CD4-positive, alpha-beta T cell (primary cell): ENCODE data around the gene CDSN. TPM values are rescaled to one million over a fixed set of nuclear protein-coding genes. Genes with fewer than 3 reads are reported as not detected.

ENCODE experiments used
- ATAC-seq: fragments of 200-7000 bp; cut with Tn5 transposase; one replicate; pipeline ENCODE4 v1.10.0; 2022; ENCODE audit warnings: mild to moderate bottlenecking; ENCODE audit not compliant: poor library complexity
- CTCF ChIA-PET: fragments of 350-600 bp; sonication (Branson Sonifier 250); formaldehyde crosslinking; loops from one replicate; lab custom pipeline; 2021; ENCODE audit warnings: antibody characterized with exemption, inconsistent platforms; lab: Charles Lee
- POLR2A ChIA-PET: fragments of 350-600 bp; sonication (Branson Sonifier 250); formaldehyde crosslinking; loops from one replicate; lab custom pipeline; 2021; ENCODE audit warnings: antibody characterized with exemption, inconsistent platforms; lab: Charles Lee
- DNase-seq, 14 experiments: peaks; one replicate each; pipeline ENCODE4 v3.0.0-alpha.2; 2013 to 2020; ENCODE audit warnings: mixed read lengths in 2 of 14
- H3K27ac ChIP-seq, 2 donors: one replicate each; pipeline versions ENCODE4 v1.5.1 to v1.7.0; 2013; ENCODE audit warnings: low read length in 2 of 2, low read depth in 1 of 2, mild to moderate bottlenecking in 1 of 2
- H3K27me3 ChIP-seq, 2 experiments: 1 replicate in 1 of 2; 2 replicates in 1 of 2; pipeline versions ENCODE4 v1.6.1 to v1.7.0; 2013; ENCODE audit warnings: low read length in 2 of 2, control low read depth in 1 of 2, mild to moderate bottlenecking in 1 of 2, moderate library complexity in 1 of 2; ENCODE audit not compliant: insufficient read depth in 2 of 2, control insufficient read depth in 1 of 2
- H3K36me3 ChIP-seq: one replicate; pipeline ENCODE4 v1.6.1; 2013; ENCODE audit warnings: low read length, control low read depth; ENCODE audit not compliant: insufficient read depth
- H3K4me1 ChIP-seq: one replicate; pipeline ENCODE4 v1.6.1; 2013; ENCODE audit warnings: low read length, control low read depth; ENCODE audit not compliant: insufficient read depth
- H3K4me3 ChIP-seq: one replicate; pipeline ENCODE4 v1.5.1; 2013; ENCODE audit warnings: mild to moderate bottlenecking, low read length, moderate library complexity
- H3K9me3 ChIP-seq, 2 experiments: 1 replicate in 1 of 2; 2 replicates in 1 of 2; pipeline versions ENCODE4 v1.6.1 to v1.7.0; 2013; ENCODE audit warnings: low read length in 2 of 2, mild to moderate bottlenecking in 2 of 2, control low read depth in 1 of 2, moderate library complexity in 1 of 2; ENCODE audit not compliant: control insufficient read depth in 1 of 2, insufficient read depth in 1 of 2
- H3K27ac Mint-ChIP-seq: one replicate; pipeline ENCODE4 v1.8.0; 2020; ENCODE audit warnings: mixed read lengths
- H3K27me3 Mint-ChIP-seq: one replicate; pipeline ENCODE4 v1.8.0; 2021; ENCODE audit warnings: mixed read lengths
- H3K36me3 Mint-ChIP-seq: one replicate; pipeline ENCODE4 v1.8.0; 2021; ENCODE audit warnings: low read depth, mixed read lengths
- H3K4me1 Mint-ChIP-seq: one replicate; pipeline ENCODE4 v1.8.0; 2021; ENCODE audit warnings: low read depth, mixed read lengths
- H3K4me3 Mint-ChIP-seq: one replicate; pipeline ENCODE4 v1.8.0; 2020; ENCODE audit warnings: mild to moderate bottlenecking, mixed read lengths
- H3K9me3 Mint-ChIP-seq: one replicate; pipeline ENCODE4 v1.8.0; 2020; ENCODE audit warnings: mixed read lengths
- intact Hi-C, 2 experiments: fragments of 100-400 bp; cut with DNase I in 1 of 2; cut with micrococcal nuclease in 1 of 2; formaldehyde crosslinking; loops; one replicate each; pipeline versions ENCODE4 v1.15.1 to v1.9.0; 2023 to 2025; cut with DNase I, micrococcal nuclease
- total RNA-seq, 174 experiments: library from RNA in 2 of 174; stranded (reverse) in 2 of 174; gene quantifications; one replicate each; pipeline ENCODE4 v1.2.3 and lab custom pipeline; 2021 to 2026
- TF ChIP-seq, protein P1 (sequence below): fragments of 200-600 bp; IDR thresholded peaks from one replicate; pipeline ENCODE4 v1.8.0; 2022; ENCODE audit warnings: antibody characterized with exemption, mild to moderate bottlenecking

The CDSN gene
- total RNA-seq, 2 experiments from 2014 or later = not detected

DNA sequence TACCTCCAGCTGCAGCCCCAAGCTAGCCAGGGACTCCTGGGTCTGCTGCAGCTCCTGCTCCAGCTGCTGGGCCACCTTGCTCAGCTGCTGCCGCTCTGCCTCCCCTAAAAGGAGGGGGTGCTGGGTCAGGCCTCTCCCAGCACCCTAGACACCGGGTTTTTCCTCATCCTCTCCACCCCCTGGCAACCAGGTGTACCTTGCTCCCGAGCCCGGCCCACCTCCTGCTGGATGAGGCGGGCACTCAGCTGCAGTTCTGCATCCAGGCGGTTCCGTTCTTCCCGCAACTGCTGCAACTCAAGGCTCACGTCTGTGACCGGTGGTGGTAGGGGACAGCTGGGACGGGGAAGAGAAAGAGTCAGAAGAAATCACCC is 24.7 kb upstream of the CDSN start:
- DNase-seq = no peak
- POLR2A ChIA-PET = no interaction called here
- TF ChIP-seq, protein P1, sequence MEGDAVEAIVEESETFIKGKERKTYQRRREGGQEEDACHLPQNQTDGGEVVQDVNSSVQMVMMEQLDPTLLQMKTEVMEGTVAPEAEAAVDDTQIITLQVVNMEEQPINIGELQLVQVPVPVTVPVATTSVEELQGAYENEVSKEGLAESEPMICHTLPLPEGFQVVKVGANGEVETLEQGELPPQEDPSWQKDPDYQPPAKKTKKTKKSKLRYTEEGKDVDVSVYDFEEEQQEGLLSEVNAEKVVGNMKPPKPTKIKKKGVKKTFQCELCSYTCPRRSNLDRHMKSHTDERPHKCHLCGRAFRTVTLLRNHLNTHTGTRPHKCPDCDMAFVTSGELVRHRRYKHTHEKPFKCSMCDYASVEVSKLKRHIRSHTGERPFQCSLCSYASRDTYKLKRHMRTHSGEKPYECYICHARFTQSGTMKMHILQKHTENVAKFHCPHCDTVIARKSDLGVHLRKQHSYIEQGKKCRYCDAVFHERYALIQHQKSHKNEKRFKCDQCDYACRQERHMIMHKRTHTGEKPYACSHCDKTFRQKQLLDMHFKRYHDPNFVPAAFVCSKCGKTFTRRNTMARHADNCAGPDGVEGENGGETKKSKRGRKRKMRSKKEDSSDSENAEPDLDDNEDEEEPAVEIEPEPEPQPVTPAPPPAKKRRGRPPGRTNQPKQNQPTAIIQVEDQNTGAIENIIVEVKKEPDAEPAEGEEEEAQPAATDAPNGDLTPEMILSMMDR = no peak
- Histone ChIP-seq H3K4me3 (no peak overlapping the region), H3K27ac (no peak overlapping the region), H3K4me1 (no peaks in the 10 kb centered on the region), H3K27me3 (no peaks in the 10 kb centered on the region), H3K36me3 (peaks cover 15% of the 10 kb centered on the region), H3K9me3 (no peaks in the 10 kb centered on the region)
- no peaks in the 10 kb centered on the region for H3K4me1 Mint-ChIP-seq
- intact Hi-C loops = loop anchor here in 1 of 2 experiments (5.0 kb wide), 1 partner anchor 32 kb away; no protein-coding TSS in a partner anchor
- CTCF ChIA-PET = no interaction called here
- no peak overlapping the region for H3K4me3 Mint-ChIP-seq
- peaks cover 17% of the 10 kb centered on the region for H3K36me3 Mint-ChIP-seq
- no peaks in the 10 kb centered on the region for H3K9me3 Mint-ChIP-seq
- H3K27me3 Mint-ChIP-seq = no peaks in the 10 kb centered on the region
- no peak overlapping the region for H3K27ac Mint-ChIP-seq
- no peak for ATAC-seq

GRCh38 chr6:31144296-31144969 is 24.2 kb upstream of the CDSN start:
- DNase-seq = no peak
- no peak overlapping the region for H3K27ac Mint-ChIP-seq
- H3K9me3 ChIP-seq = no peaks in the 10 kb centered on the region
- no peaks in the 10 kb centered on the region for H3K27me3 Mint-ChIP-seq
- no peaks in the 10 kb centered on the region for H3K9me3 Mint-ChIP-seq
- no peak for ATAC-seq
- no peak overlapping the region for H3K4me3 ChIP-seq
- H3K27ac ChIP-seq = no peak overlapping the region
- peaks cover 17% of the 10 kb centered on the region for H3K36me3 Mint-ChIP-seq
- peaks cover 12% of the 10 kb centered on the region for H3K36me3 ChIP-seq
- H3K4me1 ChIP-seq = no peaks in the 10 kb centered on the region
- ChIA-PET POLR2A (no interaction called here), CTCF (no interaction called here)
- no peak overlapping the region for H3K4me3 Mint-ChIP-seq
- H3K4me1 Mint-ChIP-seq = no peaks in the 10 kb centered on the region
- TF ChIP-seq, protein P1 = no peak
- intact Hi-C loops = loop anchor here in 1 of 2 experiments (5.0 kb wide), 1 partner anchor 33 kb away; no protein-coding TSS in a partner anchor
- no peaks in the 10 kb centered on the region for H3K27me3 ChIP-seq

- no peak overlapping the region for H3K4me3 Mint-ChIP-seq
- no peak overlapping the region for H3K27ac ChIP-seq
- H3K27ac Mint-ChIP-seq = no peak overlapping the region
- H3K4me1 ChIP-seq = no peaks in the 10 kb centered on the region
- CTCF ChIA-PET = interaction anchor here (0.5 kb wide), 1 partner anchor 50 kb away, joined by 3 read pairs; no protein-coding TSS in a partner anchor
- no peaks in the 10 kb centered on the region for H3K4me1 Mint-ChIP-seq
- H3K27me3 Mint-ChIP-seq = no peaks in the 10 kb centered on the region
- no peaks in the 10 kb centered on the region for H3K27me3 ChIP-seq
- H3K4me3 ChIP-seq = no peak overlapping the region
- DNase-seq (no peak), ATAC-seq (no peak)
- H3K9me3 ChIP-seq = no peaks in the 10 kb centered on the region
- intact Hi-C loops = loop anchor here in 1 of 2 experiments (1.0 to 5.0 kb wide), 2 partner anchors 34 to 382 kb away; no protein-coding TSS in a partner anchor
- H3K36me3 ChIP-seq = peaks cover 12% of the 10 kb centered on the region
- peaks cover 17% of the 10 kb centered on the region for H3K36me3 Mint-ChIP-seq
- POLR2A ChIA-PET = no interaction called here
- H3K9me3 Mint-ChIP-seq = no peaks in the 10 kb centered on the region
- TF ChIP-seq, protein P1 = no peak
These were observed 22.9 kb upstream of the CDSN start for GRCh38 chr6:31143148-31143547.
